ENCODE results near the gene PFKFB2.
"Not testable (repeated sequence)": the region's sequence is repeated elsewhere in the genome, so short reads cannot be mapped to it uniquely, and the experiment has no call there.

The PFKFB2 gene

GRCh38 chr1:207039380-207040180, 13.5 kb upstream of the PFKFB2 start:
- DNase-seq = no peak

GRCh38 chr1:207040181-207040533, 12.9 kb upstream of the PFKFB2 start:
- no peak for DNase-seq

GRCh38 chr1:207041397-207041796, 11.7 kb upstream of the PFKFB2 start:
- DNase-seq = not testable (repeated sequence)

GRCh38 chr1:207045453-207045852, 7.6 kb upstream of the PFKFB2 start:
- no peak for DNase-seq

GRCh38 chr1:207047505-207047904, 5.6 kb upstream of the PFKFB2 start:
- DNase-seq = no peak

GRCh38 chr1:207048041-207048440, 5.0 kb upstream of the PFKFB2 start:
- no peak for DNase-seq

- DNase-seq = no peak
Observed at GRCh38 chr1:207049054-207049453, 4.0 kb upstream of the PFKFB2 start.

GRCh38 chr1:207049514-207049913, 3.6 kb upstream of the PFKFB2 start:
- DNase-seq = no peak

- DNase-seq = peak in 14 of 58 donors; percentile 16 to 52 (median 27)
Observed at GRCh38 chr1:207049974-207050391, 3.1 kb upstream of the PFKFB2 start.

- DNase-seq = peak; percentile 40 to 91 (median 78)
Observed at GRCh38 chr1:207050480-207051190, 2.4 kb upstream of the PFKFB2 start.

GRCh38 chr1:207051191-207051943, 1.7 kb upstream of the PFKFB2 start, which contains the start of gene YOD1:
Gene YOD1 (minus strand): TSS chr1:207051208. CDS start chr1:207051030, 178 bp downstream.
- DNase-seq = peak in 9 of 58 donors; percentile 7 to 75 (median 60)

GRCh38 chr1:207054491-207054890, 1.4 kb downstream of the PFKFB2 start:
- DNase-seq = no peak

GRCh38 chr1:207055386-207056001, 2.4 kb downstream of the PFKFB2 start:
- DNase-seq = no peak

GRCh38 chr1:207056673-207057072, 3.6 kb downstream of the PFKFB2 start:
- no peak for DNase-seq

- DNase-seq = no peak
Observed at GRCh38 chr1:207058252-207058651, 5.2 kb downstream of the PFKFB2 start.

- no peak for DNase-seq
Observed at GRCh38 chr1:207058878-207059867, 6.1 kb downstream of the PFKFB2 start.

- DNase-seq = no peak
Observed at GRCh38 chr1:207059881-207060280, 6.8 kb downstream of the PFKFB2 start.

GRCh38 chr1:207060596-207060995, 7.5 kb downstream of the PFKFB2 start:
- no peak for DNase-seq

GRCh38 chr1:207062058-207062457, 9.0 kb downstream of the PFKFB2 start:
- peak in 1 of 58 donors; percentile 12 for DNase-seq

GRCh38 chr1:207063014-207063413, 9.9 kb downstream of the PFKFB2 start:
- no peak for DNase-seq

Measured in anterior cingulate cortex (tissue), 58 donors.